HepG2 (cell line): ENCODE results near the gene MUC13. TPM values are rescaled to one million over a fixed set of nuclear protein-coding genes. Genes with fewer than 3 reads are reported as not detected.

Experiments used
- ARNTL ChIP-seq: sonication (generic); formaldehyde crosslinking; IDR thresholded peaks from 2 replicates; pipeline ENCODE4 v1.4.0; 2020; ENCODE audit warnings: mild to moderate bottlenecking, missing genetic modification reagents
- ATRX ChIP-seq: sonication (generic); formaldehyde crosslinking; IDR thresholded peaks from 2 replicates; pipeline ENCODE4 v1.4.0; 2020; ENCODE audit warnings: missing genetic modification reagents, borderline replicate concordance
- BRCA1 ChIP-seq: sonication (generic); formaldehyde crosslinking; IDR thresholded peaks from 2 replicates; pipeline ENCODE4 v1.4.0; 2020; ENCODE audit warnings: missing genetic modification reagents
- BRF2 ChIP-seq: sonication (generic); formaldehyde crosslinking; IDR thresholded peaks from 2 replicates; pipeline ENCODE4 v1.8.1; 2022; ENCODE audit warnings: mild to moderate bottlenecking, missing genetic modification reagents
- DNMT3B ChIP-seq: conservative IDR thresholded peaks from 2 replicates; pipeline ENCODE4 v1.6.1; 2016; ENCODE audit warnings: missing biosample characterization, control low read depth
- HIC2 ChIP-seq: sonication (generic); formaldehyde crosslinking; IDR thresholded peaks from 2 replicates; pipeline ENCODE4 v1.9.0; 2022; ENCODE audit warnings: low read depth, missing genetic modification reagents
- MLLT10 ChIP-seq: sonication (generic); formaldehyde crosslinking; IDR thresholded peaks from 2 replicates; pipeline ENCODE4 v1.4.0; 2020; ENCODE audit warnings: missing genetic modification reagents
- NR0B2 ChIP-seq: sonication (generic); formaldehyde crosslinking; IDR thresholded peaks from 2 replicates; pipeline ENCODE4 v1.4.0; 2020; ENCODE audit warnings: mild to moderate bottlenecking, missing genetic modification reagents
- UBTF ChIP-seq: sonication (generic); formaldehyde crosslinking; IDR thresholded peaks from 2 replicates; pipeline ENCODE4 v1.4.0; 2020; ENCODE audit warnings: mild to moderate bottlenecking, missing genetic modification reagents
- ZFYVE20 ChIP-seq: sonication (generic); formaldehyde crosslinking; IDR thresholded peaks from 2 replicates; pipeline ENCODE4 v1.8.0; 2023; ENCODE audit warnings: low read depth, mild to moderate bottlenecking, moderate library complexity, missing genetic modification reagents, borderline replicate concordance
- ZNF138 ChIP-seq: sonication (generic); formaldehyde crosslinking; IDR thresholded peaks from 2 replicates; pipeline ENCODE4 v1.5.0; 2020; ENCODE audit warnings: mild to moderate bottlenecking, low read depth, missing genetic modification reagents
- ZNF18 ChIP-seq: sonication (generic); formaldehyde crosslinking; IDR thresholded peaks from 2 replicates; pipeline ENCODE4 v1.8.0; 2022; ENCODE audit warnings: mild to moderate bottlenecking, missing genetic modification reagents; ENCODE audit not compliant: insufficient replicate concordance
- ZNF280B ChIP-seq: sonication (generic); formaldehyde crosslinking; IDR thresholded peaks from 2 replicates; pipeline ENCODE4 v1.5.0; 2020; ENCODE audit warnings: missing genetic modification reagents, mild to moderate bottlenecking, borderline replicate concordance
- ZNF430 ChIP-seq: sonication (generic); formaldehyde crosslinking; IDR thresholded peaks from 2 replicates; pipeline ENCODE4 v1.9.0; 2021; ENCODE audit warnings: mild to moderate bottlenecking, missing genetic modification reagents
- ZNF44 ChIP-seq: sonication (generic); formaldehyde crosslinking; IDR thresholded peaks from 2 replicates; pipeline ENCODE4 v1.5.1; 2020; ENCODE audit warnings: mild to moderate bottlenecking, missing genetic modification reagents
- ZNF446 ChIP-seq: sonication (generic); formaldehyde crosslinking; IDR thresholded peaks from 2 replicates; pipeline ENCODE4 v1.5.0; 2020; ENCODE audit warnings: mild to moderate bottlenecking, missing genetic modification reagents
- ZNF775 ChIP-seq: sonication (generic); formaldehyde crosslinking; IDR thresholded peaks from 2 replicates; pipeline ENCODE4 v1.4.0; 2020; ENCODE audit warnings: missing genetic modification reagents, mild to moderate bottlenecking, moderate library complexity, borderline replicate concordance
- ZNF878 ChIP-seq: sonication (generic); formaldehyde crosslinking; IDR thresholded peaks from 2 replicates; pipeline ENCODE4 v1.8.1; 2023; ENCODE audit warnings: mild to moderate bottlenecking, missing genetic modification reagents, moderate library complexity
- polyA plus RNA-seq, 8 experiments: library from polyadenylated mRNA; depleted of rRNA in 3 of 8; stranded (reverse) in 7 of 8; unstranded in 1 of 8; fragments of >200 nt; fragmentation: Illumina TruSeq in 4 of 8; extraction: Trizol in 4 of 8; gene quantifications; 2 replicates each; pipeline versions ENCODE4 v1.2.1 to v1.2.3, GENCODE V29; 2011 to 2016; ENCODE audit warnings: low read depth in 4 of 8, missing spikeins in 1 of 8, mixed read lengths in 1 of 8; ENCODE audit not compliant: insufficient read depth in 1 of 8
- total RNA-seq, 5 experiments: library from RNA; depleted of rRNA; stranded (reverse); fragments of >200 nt; fragmentation: Illumina TruSeq; extraction: Trizol; gene quantifications; 2 replicates each; pipeline ENCODE4 v1.2.3, GENCODE V29; 2016; ENCODE audit warnings: low read depth in 1 of 5

Gene MUC13
- total and polyA plus RNA-seq, 2 of the 13 experiments (the other 11 are each of a cell fraction or from before 2014, with no cell fraction given), result 0.04 to 1.2 TPM

- TF ChIP-seq ZNF44 (no peak), ZNF430 (CRISPR knock-in tag) (no peak; the same call in 1 of the 2 replicates), ZNF446 (CRISPR knock-in tag) (no peak), ZNF878 (no peak), MLLT10 (no peak), ZNF138 (CRISPR knock-in tag) (no peak), DNMT3B (CRISPR knock-in tag) (0 out of 2 replicates have a peak, but pooled peaks have one; percentile 34), ATRX (CRISPR knock-in tag) (no peak), UBTF (CRISPR knock-in tag) (peak; percentile 31; the same call in 1 of the 2 replicates), ZNF280B (CRISPR knock-in tag) (no peak), HIC2 (CRISPR knock-in tag) (no peak), ZFYVE20 (CRISPR knock-in tag) (no peak), ZNF18 (peak; percentile 51), ARNTL (CRISPR knock-in tag) (peak; percentile 52; the same call in 1 of the 2 replicates), ZNF775 (CRISPR knock-in tag) (no peak), BRF2 (CRISPR knock-in tag) (0 out of 2 replicates have a peak, but pooled peaks have one; percentile 32), NR0B2 (no peak; the same call in 1 of the 2 replicates), BRCA1 (CRISPR knock-in tag) (no peak; the same call in 1 of the 2 replicates)
Measured at GRCh38 chr3:124886168-124887056, 48.1 kb downstream of the MUC13 start (continued).
